MCF 10A (cell line): ENCODE data around the gene NCKAP1. TPM values are rescaled to one million over a fixed set of nuclear protein-coding genes. Genes with fewer than 3 reads are reported as not detected.
A peak's percentile ranks its signal among the peaks of the same experiment; 100 is the strongest.
"Not testable (repeated sequence)": the region's sequence is repeated elsewhere in the genome, so short reads cannot be mapped to it uniquely, and the experiment has no call there.

Experiments used
- BruUV-seq: library from RNA; stranded (reverse); fragments of 400-500 nt; replicated peaks from 2 replicates; lab custom pipeline; 2021; lab: Mats Ljungman, UMichigan
- CTCF ChIA-PET: fragments of 300-600 bp; sonication (Branson Sonifier 250); formaldehyde crosslinking; extraction: SDS; loops from one replicate; lab custom pipeline; 2021; ENCODE audit warnings: antibody characterized with exemption, inconsistent platforms; lab: Yijun Ruan, JAX
- POLR2A ChIA-PET: fragments of 300-600, 350-650 bp; sonication (Branson Sonifier 250); formaldehyde crosslinking; extraction: SDS; loops from one replicate; lab custom pipeline; 2020; ENCODE audit warnings: antibody characterized with exemption, inconsistent platforms; lab: Yijun Ruan, JAX
- DNase-seq: peaks from one replicate; pipeline ENCODE4 v3.0.0-alpha.2; 2018; ENCODE audit not compliant: unreplicated experiment
- H3K27ac Mint-ChIP-seq: one replicate; pipeline ENCODE4 v1.8.0; 2022; ENCODE audit warnings: mild to moderate bottlenecking, low read depth, mixed read lengths; ENCODE audit not compliant: unreplicated experiment
- H3K27me3 Mint-ChIP-seq: one replicate; pipeline ENCODE4 v1.8.0; 2022; ENCODE audit warnings: mixed read lengths; ENCODE audit not compliant: insufficient read depth, unreplicated experiment
- H3K36me3 Mint-ChIP-seq: one replicate; pipeline ENCODE4 v1.8.0; 2022; ENCODE audit warnings: mild to moderate bottlenecking, moderate library complexity, mixed read lengths; ENCODE audit not compliant: insufficient read depth, unreplicated experiment
- H3K4me1 Mint-ChIP-seq: one replicate; pipeline ENCODE4 v1.8.0; 2022; ENCODE audit warnings: mixed read lengths; ENCODE audit not compliant: insufficient read depth, unreplicated experiment
- H3K4me3 Mint-ChIP-seq: one replicate; pipeline ENCODE4 v1.8.0; 2022; ENCODE audit warnings: mild to moderate bottlenecking, moderate library complexity, mixed read lengths; ENCODE audit not compliant: unreplicated experiment
- H3K9me3 Mint-ChIP-seq: one replicate; pipeline ENCODE4 v1.8.0; 2022; ENCODE audit warnings: mixed read lengths; ENCODE audit not compliant: unreplicated experiment
- intact Hi-C: fragments of 100-400 bp; cut with micrococcal nuclease; formaldehyde crosslinking; loops from 2 replicates; pipeline ENCODE4 v1.14.1; 2022
- total RNA-seq: library from RNA; stranded (reverse); gene quantifications from 2 replicates; pipeline ENCODE4 v1.2.3, GENCODE V29; 2022
- TF ChIP-seq, protein P1 (sequence below): fragments of 200-600 bp; IDR thresholded peaks from one replicate; pipeline ENCODE4 v1.8.0; 2022; ENCODE audit warnings: antibody characterized with exemption, mild to moderate bottlenecking; ENCODE audit not compliant: unreplicated experiment

Gene NCKAP1
- total RNA-seq, 1 experiment from 2014 or later = 160 TPM

- intact Hi-C loops = no loop called here
- Mint-ChIP-seq H3K27me3 (no peaks in the 10 kb centered on the region), H3K36me3 (no peaks in the 10 kb centered on the region), H3K4me1 (peaks cover 11% of the 10 kb centered on the region), H3K27ac (no peak overlapping the region), H3K9me3 (no peaks in the 10 kb centered on the region), H3K4me3 (no peak overlapping the region)
- ChIA-PET CTCF (interaction anchor here (1.3 kb wide), 1 partner anchor 10 kb away, joined by 3 read pairs; no protein-coding TSS in a partner anchor), POLR2A (interaction anchor here (3.3 to 3.9 kb wide), 2 partner anchors 19 to 63 kb away, joined by 21 to 35 read pairs; partner anchors contain the start of genes DUSP19 and NUP35)
- no TSS peak for BruUV-seq
- TF ChIP-seq, protein P1, sequence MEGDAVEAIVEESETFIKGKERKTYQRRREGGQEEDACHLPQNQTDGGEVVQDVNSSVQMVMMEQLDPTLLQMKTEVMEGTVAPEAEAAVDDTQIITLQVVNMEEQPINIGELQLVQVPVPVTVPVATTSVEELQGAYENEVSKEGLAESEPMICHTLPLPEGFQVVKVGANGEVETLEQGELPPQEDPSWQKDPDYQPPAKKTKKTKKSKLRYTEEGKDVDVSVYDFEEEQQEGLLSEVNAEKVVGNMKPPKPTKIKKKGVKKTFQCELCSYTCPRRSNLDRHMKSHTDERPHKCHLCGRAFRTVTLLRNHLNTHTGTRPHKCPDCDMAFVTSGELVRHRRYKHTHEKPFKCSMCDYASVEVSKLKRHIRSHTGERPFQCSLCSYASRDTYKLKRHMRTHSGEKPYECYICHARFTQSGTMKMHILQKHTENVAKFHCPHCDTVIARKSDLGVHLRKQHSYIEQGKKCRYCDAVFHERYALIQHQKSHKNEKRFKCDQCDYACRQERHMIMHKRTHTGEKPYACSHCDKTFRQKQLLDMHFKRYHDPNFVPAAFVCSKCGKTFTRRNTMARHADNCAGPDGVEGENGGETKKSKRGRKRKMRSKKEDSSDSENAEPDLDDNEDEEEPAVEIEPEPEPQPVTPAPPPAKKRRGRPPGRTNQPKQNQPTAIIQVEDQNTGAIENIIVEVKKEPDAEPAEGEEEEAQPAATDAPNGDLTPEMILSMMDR = no peak
- DNase-seq = no peak
These were observed 22.4 kb upstream of the NCKAP1 start for GRCh38 chr2:183060571-183061231.

DNA sequence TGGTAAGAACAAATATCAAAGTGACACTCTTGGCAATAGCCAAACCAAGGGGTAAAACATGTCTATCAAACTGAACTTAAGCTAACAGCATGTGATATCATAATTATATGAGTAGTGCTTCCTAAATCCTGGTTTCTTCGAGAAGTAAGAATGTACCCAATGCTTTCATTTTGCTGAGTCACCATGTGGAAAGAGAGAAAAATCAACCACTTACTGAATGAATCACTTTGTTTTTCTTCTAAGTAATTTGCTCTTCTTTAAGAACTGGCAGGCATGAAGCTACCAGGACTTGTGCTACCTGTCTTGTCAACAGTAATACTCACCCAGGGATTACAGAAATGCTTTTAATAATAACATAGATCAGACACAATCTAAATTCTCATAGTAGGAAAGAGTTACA, 21.3 kb upstream of the NCKAP1 start:
- Mint-ChIP-seq H3K27me3 (no peaks in the 10 kb centered on the region), H3K4me3 (peak overlapping the region; percentile 13), H3K4me1 (peaks cover 11% of the 10 kb centered on the region), H3K9me3 (no peaks in the 10 kb centered on the region), H3K27ac (peak overlapping the region; percentile 83), H3K36me3 (no peaks in the 10 kb centered on the region)
- ChIA-PET POLR2A (interaction anchor here (0.6 to 3.9 kb wide), 9 partner anchors 16 to 124 kb away, joined by 3 to 35 read pairs (median 4); partner anchors contain the start of genes DUSP19 and NUP35), CTCF (interaction anchor here (1.0 to 2.1 kb wide), 4 partner anchors 10 to 19 kb away, joined by 3 to 7 read pairs (median 4); partner anchors contain the start of gene DUSP19)
- TF ChIP-seq, protein P1 = no peak
- intact Hi-C loops = no loop called here
- DNase-seq = peak; percentile 83
- BruUV-seq = no TSS peak

DNA sequence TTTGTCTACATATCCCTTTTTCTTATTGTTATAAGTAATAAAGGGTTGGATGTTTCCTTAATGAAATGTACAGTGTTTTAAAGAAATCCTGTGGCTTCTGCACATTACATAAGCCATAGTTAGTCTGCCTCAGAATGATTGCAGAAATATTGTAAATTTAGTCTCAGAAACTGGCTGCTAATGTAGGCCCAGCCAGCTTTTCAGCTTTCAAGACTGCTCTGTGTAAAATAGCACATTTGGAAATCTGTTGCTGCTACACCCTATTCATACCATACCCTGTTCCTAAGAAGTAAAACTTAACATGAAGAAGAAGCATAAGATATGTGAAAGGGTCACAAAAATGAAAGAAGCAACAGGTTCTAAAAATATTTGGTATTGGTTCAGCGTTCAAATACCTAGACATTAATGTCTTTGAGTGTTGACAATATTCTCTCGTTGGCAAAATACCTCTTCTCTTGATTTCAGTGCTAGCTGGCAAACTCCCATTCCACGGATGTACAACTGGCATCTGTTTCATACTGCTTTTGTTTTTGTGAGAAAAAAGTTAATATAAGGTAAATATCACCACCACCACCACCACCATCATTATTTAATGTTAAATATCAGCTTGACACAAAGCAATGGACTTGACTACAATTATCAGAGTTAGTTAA, 19.2 kb upstream of the NCKAP1 start:
- no peak overlapping the region for H3K4me3 Mint-ChIP-seq
- CTCF ChIA-PET = interaction anchor here (0.6 to 1.1 kb wide), 2 partner anchors 15 to 18 kb away, joined by 3 to 4 read pairs; no protein-coding TSS in a partner anchor
- no peaks in the 10 kb centered on the region for H3K27me3 Mint-ChIP-seq
- DNase-seq = no peak
- POLR2A ChIA-PET = interaction anchor here (0.7 to 3.9 kb wide), 4 partner anchors 9 to 67 kb away, joined by 3 to 35 read pairs (median 12); partner anchors contain the start of genes DUSP19 and NUP35
- H3K27ac Mint-ChIP-seq = no peak overlapping the region
- TF ChIP-seq, protein P1 = no peak
- no TSS peak for BruUV-seq
- no peaks in the 10 kb centered on the region for H3K9me3 Mint-ChIP-seq
- intact Hi-C loops = no loop called here
- H3K4me1 Mint-ChIP-seq = peaks cover 11% of the 10 kb centered on the region
- H3K36me3 Mint-ChIP-seq = no peaks in the 10 kb centered on the region

GRCh38 chr2:183049420-183049819, 11.2 kb upstream of the NCKAP1 start:
- H3K4me3 Mint-ChIP-seq = no peak overlapping the region
- POLR2A ChIA-PET = no interaction called here
- BruUV-seq = no TSS peak
- no peak overlapping the region for H3K27ac Mint-ChIP-seq
- no peaks in the 10 kb centered on the region for H3K36me3 Mint-ChIP-seq
- intact Hi-C loops = no loop called here
- TF ChIP-seq, protein P1 = no peak
- no peaks in the 10 kb centered on the region for H3K27me3 Mint-ChIP-seq
- H3K9me3 Mint-ChIP-seq = peaks cover 5% of the 10 kb centered on the region
- no peaks in the 10 kb centered on the region for H3K4me1 Mint-ChIP-seq
- DNase-seq = no peak
- CTCF ChIA-PET = no interaction called here

- POLR2A ChIA-PET = interaction anchor here (0.6 kb wide), 1 partner anchor 10 kb away, joined by 3 read pairs; no protein-coding TSS in a partner anchor
These were observed 9.3 kb upstream of the NCKAP1 start for GRCh38 chr2:183047486-183048125.

More at GRCh38 chr2:183047486-183048125, 9.3 kb upstream of the NCKAP1 start:
- CTCF ChIA-PET, H3K9me3 Mint-ChIP-seq, H3K27ac Mint-ChIP-seq, H3K36me3 Mint-ChIP-seq, H3K4me3 Mint-ChIP-seq, BruUV-seq, H3K27me3 Mint-ChIP-seq, H3K4me1 Mint-ChIP-seq, intact Hi-C loops, DNase-seq: not testable (repeated sequence)
